Gastrocnemius medialis (tissue), 4 donors: ENCODE data around the gene INPP5A. TPM values are rescaled to one million over a fixed set of nuclear protein-coding genes. Genes with fewer than 3 reads are reported as not detected.

Source experiments
- ATAC-seq, 2 donors: fragments of 150-250 bp; one replicate each; pipeline ENCODE4 v1.9.1; 2016
- DNase-seq, 2 donors: peaks; one replicate each; pipeline ENCODE4 v3.0.0-alpha.2; 2019
- H3K27ac ChIP-seq, 4 donors: fragments of 200-600 bp; sonication (generic); 1 replicate in 1 of 4; 2 replicates in 3 of 4; pipeline ENCODE4 v1.5.1; 2016 to 2018; ENCODE audit warnings: mild to moderate bottlenecking in 2 of 4, moderate library complexity in 1 of 4
- H3K27me3 ChIP-seq, 3 donors: fragments of 200-600 bp; sonication (generic) in 2 of 3; 1 replicate in 1 of 3; 2 replicates in 2 of 3; pipeline versions ENCODE4 v1.5.1 to v1.6.0; 2016 to 2019; ENCODE audit warnings: mild to moderate bottlenecking in 1 of 3, moderate library complexity in 1 of 3
- H3K36me3 ChIP-seq, 2 donors: fragments of 200-600 bp; sonication (generic) in 1 of 2; one replicate each; pipeline ENCODE4 v1.5.1; 2017 to 2018
- H3K4me1 ChIP-seq, 2 donors: fragments of 200-600 bp; sonication (generic) in 1 of 2; one replicate each; pipeline ENCODE4 v1.5.1; 2016 to 2017; ENCODE audit warnings: mild to moderate bottlenecking in 2 of 2
- H3K4me3 ChIP-seq, 4 donors: fragments of 200-600 bp; sonication (generic) in 3 of 4; 1 replicate in 1 of 4; 2 replicates in 3 of 4; pipeline ENCODE4 v1.5.1; 2016 to 2019; ENCODE audit warnings: mild to moderate bottlenecking in 2 of 4
- H3K9me3 ChIP-seq, 3 donors: fragments of 200-600 bp; sonication (generic) in 2 of 3; 1 replicate in 1 of 3; 2 replicates in 2 of 3; pipeline ENCODE4 v1.5.1; 2016 to 2019
- CTCF ChIP-seq, 5 experiments: fragments of 450-650 bp in 3 of 5; fragments of 200-600 bp in 2 of 5; sonication (generic) in 2 of 5; IDR thresholded peaks in 4 of 5; conservative IDR thresholded peaks in 1 of 5; 1 replicate in 4 of 5; 2 replicates in 1 of 5; pipeline ENCODE4 v1.5.1; 2016 to 2019; ENCODE audit warnings: antibody characterized with exemption in 5 of 5, mild to moderate bottlenecking in 3 of 5, moderate library complexity in 3 of 5
- POLR2A ChIP-seq, 2 donors: fragments of 450-650 bp; IDR thresholded peaks; one replicate each; pipeline ENCODE4 v1.6.1; 2017; ENCODE audit warnings: antibody characterized with exemption in 2 of 2, mild to moderate bottlenecking in 2 of 2, moderate library complexity in 2 of 2
- in situ Hi-C, 4 donors: fragments of 200-750 bp; cut with MboI; loops; one replicate each; pipeline versions ENCODE4 v1.15.0 to v1.8.0; 2017; ENCODE audit warnings: low sequenced_read_pairs in 4 of 4
- intact Hi-C: fragments of 100-400 bp; cut with DNase I; formaldehyde crosslinking; loops from one replicate; pipeline ENCODE4 v1.15.1; 2023; ENCODE audit warnings: low total_unique reads
- total RNA-seq, 4 donors: library from RNA; depleted of rRNA; stranded (reverse); fragments of >200 nt; gene quantifications; one replicate each; pipeline versions ENCODE4 v1.1.0 to v1.2.3, GENCODE V29; 2016

INPP5A gene
- total RNA-seq, 4 donors from 2014 or later = 74.9 to 107 (median 92.4) TPM

- in situ Hi-C loops (no loop called here), intact Hi-C loops (no loop called here)
- Histone ChIP-seq H3K4me3 (no peak overlapping the region), H3K27ac (no peak overlapping the region), H3K4me1 (no peaks in the 10 kb centered on the region), H3K9me3 (no peaks in the 10 kb centered on the region), H3K36me3 (peaks cover 0 to 4% of the 10 kb centered on the region in 2 donors), H3K27me3 (no peaks in the 10 kb centered on the region)
- no peak for DNase-seq
- ATAC-seq = no peak
- no peak for TF ChIP-seq POLR2A (IDR thresholded peaks at IDR 0.05)
- TF ChIP-seq CTCF (IDR thresholded peaks at IDR 0.05 in 4 of 5, conservative IDR thresholded peaks at IDR 0.05 in 1 of 5) = no peak
Observed at GRCh38 chr10:132664407-132664806, 126.8 kb downstream of the INPP5A start.

GRCh38 chr10:132664883-132665282 lies 127.3 kb downstream of the INPP5A start:
- Histone ChIP-seq H3K9me3 (no peaks in the 10 kb centered on the region), H3K4me1 (no peaks in the 10 kb centered on the region), H3K36me3 (peaks cover 0 to under 1% of the 10 kb centered on the region in 2 donors), H3K27me3 (no peaks in the 10 kb centered on the region), H3K27ac (no peak overlapping the region), H3K4me3 (no peak overlapping the region)
- ATAC-seq (no peak), DNase-seq (no peak)
- intact Hi-C loops (no loop called here), in situ Hi-C loops (no loop called here)
- no peak for TF ChIP-seq POLR2A (IDR thresholded peaks at IDR 0.05)
- no peak for TF ChIP-seq CTCF (IDR thresholded peaks at IDR 0.05 in 4 of 5, conservative IDR thresholded peaks at IDR 0.05 in 1 of 5)

- no peak for TF ChIP-seq POLR2A (IDR thresholded peaks at IDR 0.05)
- no peak for TF ChIP-seq CTCF (IDR thresholded peaks at IDR 0.05 in 4 of 5, conservative IDR thresholded peaks at IDR 0.05 in 1 of 5)
- no peak for DNase-seq
- H3K9me3 ChIP-seq = no peaks in the 10 kb centered on the region
- no peak overlapping the region for H3K4me3 ChIP-seq
- no peaks in the 10 kb centered on the region for H3K27me3 ChIP-seq
- no peak overlapping the region for H3K27ac ChIP-seq
- in situ Hi-C loops = no loop called here
- no peak for ATAC-seq
- intact Hi-C loops = no loop called here
- no peaks in the 10 kb centered on the region for H3K36me3 ChIP-seq
- no peaks in the 10 kb centered on the region for H3K4me1 ChIP-seq
Observed at GRCh38 chr10:132665946-132666704, 128.5 kb downstream of the INPP5A start.

GRCh38 chr10:132666705-132667341 lies 129.2 kb downstream of the INPP5A start:
- no peaks in the 10 kb centered on the region for H3K27me3 ChIP-seq
- no peak for DNase-seq
- intact Hi-C loops (no loop called here), in situ Hi-C loops (no loop called here)
- no peak overlapping the region for H3K4me3 ChIP-seq
- no peaks in the 10 kb centered on the region for H3K36me3 ChIP-seq
- TF ChIP-seq CTCF (IDR thresholded peaks at IDR 0.05 in 4 of 5, conservative IDR thresholded peaks at IDR 0.05 in 1 of 5) = no peak
- no peak for TF ChIP-seq POLR2A (IDR thresholded peaks at IDR 0.05)
- ATAC-seq = no peak
- no peaks in the 10 kb centered on the region for H3K4me1 ChIP-seq
- no peaks in the 10 kb centered on the region for H3K9me3 ChIP-seq
- no peak overlapping the region for H3K27ac ChIP-seq
